ENCODE results near the gene KRIT1. TPM values are rescaled to one million over a fixed set of nuclear protein-coding genes. Genes with fewer than 3 reads are reported as not detected.
A peak's percentile ranks its signal among the peaks of the same experiment; 100 is the strongest.

Gene KRIT1
- total RNA-seq, 1 donor from 2014 or later, result 37.8 TPM

- H3K27ac Mint-ChIP-seq (ENCODE audit: unreplicated experiment), result no peak overlapping the region
- no peaks in the 10 kb centered on the region for H3K9me3 Mint-ChIP-seq (ENCODE audit: unreplicated experiment)
Observed at GRCh38 chr7:92253251-92253650, 7.5 kb upstream of the KRIT1 start.

GRCh38 chr7:92251181-92251580 is 5.5 kb upstream of the KRIT1 start:
- Mint-ChIP-seq H3K4me1 (ENCODE audit: low read depth, unreplicated experiment) (peaks cover 10% of the 10 kb centered on the region), H3K27me3 (ENCODE audit: unreplicated experiment) (peaks cover 7% of the 10 kb centered on the region), H3K36me3 (ENCODE audit: unreplicated experiment) (peaks cover 6% of the 10 kb centered on the region), H3K9me3 (ENCODE audit: unreplicated experiment) (peaks cover 8% of the 10 kb centered on the region), H3K4me3 (ENCODE audit: unreplicated experiment) (no peak overlapping the region), H3K27ac (ENCODE audit: unreplicated experiment) (no peak overlapping the region)
- no peak for DNase-seq
- TF ChIP-seq, protein P1, sequence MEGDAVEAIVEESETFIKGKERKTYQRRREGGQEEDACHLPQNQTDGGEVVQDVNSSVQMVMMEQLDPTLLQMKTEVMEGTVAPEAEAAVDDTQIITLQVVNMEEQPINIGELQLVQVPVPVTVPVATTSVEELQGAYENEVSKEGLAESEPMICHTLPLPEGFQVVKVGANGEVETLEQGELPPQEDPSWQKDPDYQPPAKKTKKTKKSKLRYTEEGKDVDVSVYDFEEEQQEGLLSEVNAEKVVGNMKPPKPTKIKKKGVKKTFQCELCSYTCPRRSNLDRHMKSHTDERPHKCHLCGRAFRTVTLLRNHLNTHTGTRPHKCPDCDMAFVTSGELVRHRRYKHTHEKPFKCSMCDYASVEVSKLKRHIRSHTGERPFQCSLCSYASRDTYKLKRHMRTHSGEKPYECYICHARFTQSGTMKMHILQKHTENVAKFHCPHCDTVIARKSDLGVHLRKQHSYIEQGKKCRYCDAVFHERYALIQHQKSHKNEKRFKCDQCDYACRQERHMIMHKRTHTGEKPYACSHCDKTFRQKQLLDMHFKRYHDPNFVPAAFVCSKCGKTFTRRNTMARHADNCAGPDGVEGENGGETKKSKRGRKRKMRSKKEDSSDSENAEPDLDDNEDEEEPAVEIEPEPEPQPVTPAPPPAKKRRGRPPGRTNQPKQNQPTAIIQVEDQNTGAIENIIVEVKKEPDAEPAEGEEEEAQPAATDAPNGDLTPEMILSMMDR (IDR thresholded peaks at IDR 0.05; ENCODE audit: partially characterized antibody, unreplicated experiment), result no peak

More at GRCh38 chr7:92253251-92253650, 7.5 kb upstream of the KRIT1 start:
- no peak overlapping the region for H3K4me3 Mint-ChIP-seq (ENCODE audit: unreplicated experiment)
- H3K36me3 Mint-ChIP-seq (ENCODE audit: unreplicated experiment), result peaks cover 6% of the 10 kb centered on the region
- TF ChIP-seq, protein P1 (IDR thresholded peaks at IDR 0.05; ENCODE audit: partially characterized antibody, unreplicated experiment), result no peak
- H3K27me3 Mint-ChIP-seq (ENCODE audit: unreplicated experiment), result no peaks in the 10 kb centered on the region
- no peak for DNase-seq
- peaks cover 3% of the 10 kb centered on the region for H3K4me1 Mint-ChIP-seq (ENCODE audit: low read depth, unreplicated experiment)

- H3K4me1 Mint-ChIP-seq (ENCODE audit: low read depth, unreplicated experiment), result peaks cover 11% of the 10 kb centered on the region
Observed at GRCh38 chr7:92250603-92251002, 4.9 kb upstream of the KRIT1 start.

DNA sequence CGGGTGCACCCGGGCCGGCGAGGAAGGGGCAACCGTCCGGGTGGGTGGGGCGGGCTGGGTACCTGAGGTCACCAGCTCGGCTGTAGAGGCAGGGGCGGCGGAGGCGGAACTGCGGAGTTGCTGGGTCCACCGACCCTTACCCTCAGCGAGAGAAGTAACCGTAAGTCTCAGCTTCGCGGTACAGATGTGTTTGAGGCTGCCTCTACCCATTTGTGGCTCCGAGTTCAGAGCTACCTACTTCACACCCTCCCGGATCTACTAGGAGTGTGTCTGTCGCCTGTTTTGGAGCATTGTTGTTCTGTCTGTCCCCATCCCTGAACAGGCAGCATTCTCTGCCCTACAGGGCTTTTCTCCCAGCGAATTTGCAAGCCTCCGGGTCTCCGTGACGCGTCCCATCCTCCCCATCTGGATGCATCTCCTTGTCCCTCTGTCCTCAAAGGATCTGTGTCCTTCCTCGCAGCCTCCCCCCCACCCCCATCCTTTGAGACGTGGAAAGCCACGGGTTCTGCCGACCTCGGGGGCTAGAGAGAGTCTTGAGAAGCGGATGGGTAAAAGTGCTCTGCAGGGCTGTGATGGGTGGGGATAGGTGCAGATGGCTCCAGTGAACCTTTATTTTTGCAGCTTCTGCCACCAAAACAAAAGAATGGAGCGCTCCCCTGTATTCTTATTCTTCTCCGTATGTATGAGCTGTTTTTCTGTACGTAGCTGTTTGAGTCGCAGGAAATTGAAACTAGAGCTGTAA is 817 bp upstream of the KRIT1 start:
- H3K27me3 Mint-ChIP-seq (ENCODE audit: unreplicated experiment), result peaks cover 9% of the 10 kb centered on the region
- H3K27ac Mint-ChIP-seq (ENCODE audit: unreplicated experiment), result peak overlapping the region; percentile 97
- peak; percentile 34 for DNase-seq
- H3K36me3 Mint-ChIP-seq (ENCODE audit: unreplicated experiment), result no peaks in the 10 kb centered on the region
- peaks cover 12% of the 10 kb centered on the region for H3K9me3 Mint-ChIP-seq (ENCODE audit: unreplicated experiment)
- peak overlapping the region; percentile 99 for H3K4me3 Mint-ChIP-seq (ENCODE audit: unreplicated experiment)
- peaks cover 18% of the 10 kb centered on the region for H3K4me1 Mint-ChIP-seq (ENCODE audit: low read depth, unreplicated experiment)
- TF ChIP-seq, protein P1 (IDR thresholded peaks at IDR 0.05; ENCODE audit: partially characterized antibody, unreplicated experiment), result no peak

More at GRCh38 chr7:92250603-92251002, 4.9 kb upstream of the KRIT1 start:
- DNase-seq, result no peak
- TF ChIP-seq, protein P1 (IDR thresholded peaks at IDR 0.05; ENCODE audit: partially characterized antibody, unreplicated experiment), result no peak
- Mint-ChIP-seq H3K27ac (ENCODE audit: unreplicated experiment) (no peak overlapping the region), H3K9me3 (ENCODE audit: unreplicated experiment) (peaks cover 8% of the 10 kb centered on the region), H3K36me3 (ENCODE audit: unreplicated experiment) (peaks cover 6% of the 10 kb centered on the region), H3K4me3 (ENCODE audit: unreplicated experiment) (no peak overlapping the region), H3K27me3 (ENCODE audit: unreplicated experiment) (peaks cover 7% of the 10 kb centered on the region)

DNA sequence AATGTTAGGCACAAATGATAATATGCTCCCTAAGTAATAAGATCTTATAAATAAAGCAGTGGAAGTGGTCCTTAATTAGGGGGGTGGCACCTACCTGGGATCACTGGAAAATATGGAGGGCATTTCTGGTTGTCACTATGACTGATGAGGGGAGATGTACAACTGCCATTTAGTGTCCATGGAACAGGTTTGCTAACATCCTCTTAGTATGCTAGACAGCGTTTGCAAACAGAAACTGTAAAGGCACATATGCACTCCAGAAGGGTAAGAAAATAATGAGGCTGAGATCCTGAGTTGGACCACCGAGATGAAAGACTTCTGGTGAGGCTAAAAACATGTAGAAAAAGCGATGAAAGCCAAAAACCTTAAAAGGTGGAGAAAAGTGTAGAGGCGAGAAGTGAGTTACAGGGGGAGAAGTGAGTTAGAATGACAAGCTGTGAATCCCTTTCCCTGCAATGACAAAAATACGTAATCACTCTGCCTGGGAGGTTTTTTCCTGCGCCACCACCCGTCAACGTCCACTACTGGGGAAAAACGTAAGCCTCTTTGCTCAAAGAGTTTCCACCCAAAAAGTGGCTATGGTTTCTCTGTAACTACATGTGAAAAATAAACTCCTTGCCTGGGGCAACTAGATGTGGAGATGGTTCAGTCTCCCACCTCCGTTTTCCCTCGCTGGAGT is 767 bp downstream of the KRIT1 start:
- Mint-ChIP-seq H3K9me3 (ENCODE audit: unreplicated experiment) (peaks cover 12% of the 10 kb centered on the region), H3K36me3 (ENCODE audit: unreplicated experiment) (no peaks in the 10 kb centered on the region), H3K27ac (ENCODE audit: unreplicated experiment) (peak overlapping the region; percentile 99), H3K4me1 (ENCODE audit: low read depth, unreplicated experiment) (peaks cover 18% of the 10 kb centered on the region), H3K4me3 (ENCODE audit: unreplicated experiment) (peak overlapping the region; percentile 100), H3K27me3 (ENCODE audit: unreplicated experiment) (peaks cover 9% of the 10 kb centered on the region)
- no peak for DNase-seq
- TF ChIP-seq, protein P1 (IDR thresholded peaks at IDR 0.05; ENCODE audit: partially characterized antibody, unreplicated experiment), result no peak
